ENCODE data around the gene ISCA1.

DNA sequence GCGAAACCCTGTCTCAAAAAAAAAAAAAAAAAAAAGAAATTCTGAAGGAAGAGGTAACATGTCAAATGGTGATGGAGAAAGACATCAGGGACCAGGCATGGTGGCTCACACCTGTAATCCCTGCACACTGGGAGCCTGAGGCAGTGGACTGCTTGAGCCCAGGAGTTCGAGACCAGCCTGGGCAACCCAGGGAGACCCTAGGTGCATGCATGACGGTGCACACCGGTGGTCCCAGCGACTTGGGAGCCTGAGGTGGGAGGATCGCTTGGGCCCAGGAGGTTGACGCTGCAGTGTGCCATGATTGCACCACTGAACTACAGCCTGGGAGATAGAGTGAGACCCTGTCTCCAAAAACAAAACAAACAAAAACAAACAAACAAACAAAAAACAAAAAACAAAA, 1.8 kb downstream of the ISCA1 start:
- TF ChIP-seq POLR2A (IDR thresholded peaks at IDR 0.05; ENCODE audit: low read depth, low read length) (no peak), CTCF (IDR thresholded peaks at IDR 0.05; ENCODE audit: extremely low read depth in 1 of 2, insufficient read depth in 1 of 2, low read depth in 1 of 2, low read length in 2 of 2) (no peak), POLR2AphosphoS5 (IDR thresholded peaks at IDR 0.05; ENCODE audit: insufficient read depth, low read depth, low read length) (no peak), JUN (IDR thresholded peaks at IDR 0.05; ENCODE audit: borderline replicate concordance, insufficient read depth, insufficient read length, low read depth) (no peak), MYC (IDR thresholded peaks at IDR 0.05; ENCODE audit: low read depth, low read length) (no peak), GATA2 (IDR thresholded peaks at IDR 0.05; ENCODE audit: insufficient read depth, insufficient read length, low read depth, low read length) (no peak)
- TF ChIP-seq, protein P1, sequence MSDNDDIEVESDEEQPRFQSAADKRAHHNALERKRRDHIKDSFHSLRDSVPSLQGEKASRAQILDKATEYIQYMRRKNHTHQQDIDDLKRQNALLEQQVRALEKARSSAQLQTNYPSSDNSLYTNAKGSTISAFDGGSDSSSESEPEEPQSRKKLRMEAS (IDR thresholded peaks at IDR 0.05; ENCODE audit: insufficient read depth, insufficient read length) = no peak
